SK-N-SH treated with all-trans-retinoic acid at 6 μM for 48 hours (cell line): ENCODE measurements around the gene ACSL6.

Experiments used
- ATAC-seq: fragments of 200-7000 bp; cut with Tn5 transposase; 3 replicates; pipeline ENCODE4 v1.9.1; 2020; ENCODE audit warnings: mild to moderate bottlenecking, moderate library complexity
- ARNTL ChIP-seq: fragments of 450-650 bp; formaldehyde crosslinking; IDR thresholded peaks from 2 replicates; pipeline ENCODE4 v1.5.0; 2020; ENCODE audit warnings: low read depth, mild to moderate bottlenecking, moderate library complexity, borderline replicate concordance
- BACH2 ChIP-seq: fragments of 250-450 bp; sonication (Bioruptor Pico); IDR thresholded peaks from 2 replicates; pipeline ENCODE4 v1.9.0; 2021; ENCODE audit warnings: mild to moderate bottlenecking, borderline replicate concordance
- CSDC2 ChIP-seq: fragments of 250-450 bp; sonication (Bioruptor Pico); IDR thresholded peaks from 2 replicates; pipeline ENCODE4 v1.5.0; 2020; ENCODE audit warnings: mild to moderate bottlenecking, moderate library complexity
- ESRRG ChIP-seq: fragments of 250-450 bp; sonication (Bioruptor Pico); IDR thresholded peaks from 2 replicates; pipeline ENCODE4 v1.6.1; 2021; ENCODE audit warnings: mild to moderate bottlenecking
- GLIS3 ChIP-seq: fragments of 250-450 bp; sonication (Bioruptor Pico); IDR thresholded peaks from 2 replicates; pipeline ENCODE4 v1.5.0; 2020; ENCODE audit warnings: mild to moderate bottlenecking, moderate library complexity
- ISL1 ChIP-seq: fragments of 250-450 bp; sonication (Bioruptor Pico); IDR thresholded peaks from 2 replicates; pipeline ENCODE4 v2.1.2; 2022; ENCODE audit warnings: mild to moderate bottlenecking, moderate library complexity
- OSR1 ChIP-seq: fragments of 250-450 bp; sonication (Bioruptor Pico); IDR thresholded peaks from 2 replicates; pipeline ENCODE4 v1.8.0; 2022; ENCODE audit warnings: moderate library complexity, mild to moderate bottlenecking, inconsistent platforms
- PPARA ChIP-seq: fragments of 250-450 bp; sonication (Bioruptor Pico); IDR thresholded peaks from 2 replicates; pipeline ENCODE4 v1.5.0; 2020; ENCODE audit warnings: mild to moderate bottlenecking, borderline replicate concordance
- RARB ChIP-seq: fragments of 250-450 bp; sonication (Bioruptor Pico); IDR thresholded peaks from 2 replicates; pipeline ENCODE4 v1.8.0; 2021; ENCODE audit warnings: mild to moderate bottlenecking, moderate library complexity
- SNAI2 ChIP-seq: fragments of 250-450 bp; sonication (Bioruptor Pico); IDR thresholded peaks from 2 replicates; pipeline ENCODE4 v1.5.0; 2020; ENCODE audit warnings: mild to moderate bottlenecking, moderate library complexity
- TCF4 ChIP-seq: fragments of 250-450 bp; sonication (Bioruptor Pico); IDR thresholded peaks from 2 replicates; pipeline ENCODE4 v1.8.0; 2021; ENCODE audit warnings: mild to moderate bottlenecking, moderate library complexity, borderline replicate concordance
- TOX ChIP-seq: fragments of 250-450 bp; sonication (Bioruptor Pico); IDR thresholded peaks from 2 replicates; pipeline ENCODE4 v1.8.0; 2021; ENCODE audit warnings: mild to moderate bottlenecking, moderate library complexity, borderline replicate concordance
- ZC3H10 ChIP-seq: fragments of 250-450 bp; sonication (Bioruptor Pico); IDR thresholded peaks from 2 replicates; pipeline ENCODE4 v1.5.1; 2021; ENCODE audit warnings: mild to moderate bottlenecking, moderate library complexity
- ZFP3 ChIP-seq: fragments of 250-450 bp; sonication (Bioruptor Pico); IDR thresholded peaks from 2 replicates; pipeline ENCODE4 v1.5.0; 2020; ENCODE audit warnings: mild to moderate bottlenecking, moderate library complexity
- ZFP30 ChIP-seq: fragments of 450-650 bp; formaldehyde crosslinking; IDR thresholded peaks from 2 replicates; pipeline ENCODE4 v1.5.0; 2022; ENCODE audit warnings: mild to moderate bottlenecking, moderate library complexity
- ZNF565 ChIP-seq: fragments of 450-650 bp; formaldehyde crosslinking; conservative IDR thresholded peaks from 2 replicates; pipeline ENCODE4 v1.5.0; 2020; ENCODE audit warnings: low read depth, mild to moderate bottlenecking, moderate library complexity
- ZNF70 ChIP-seq: fragments of 450-650 bp; formaldehyde crosslinking; IDR thresholded peaks from 2 replicates; pipeline ENCODE4 v1.5.0; 2020; ENCODE audit warnings: mild to moderate bottlenecking, moderate library complexity
- ZNF8 ChIP-seq: fragments of 450-650 bp; formaldehyde crosslinking; IDR thresholded peaks from 2 replicates; pipeline ENCODE4 v1.5.0; 2020; ENCODE audit warnings: mild to moderate bottlenecking, moderate library complexity
- TF ChIP-seq, protein P1 (sequence below): fragments of 250-450 bp; sonication (Bioruptor Pico); IDR thresholded peaks from 2 replicates; pipeline ENCODE4 v1.5.1; 2021; ENCODE audit warnings: mild to moderate bottlenecking, moderate library complexity
- TF ChIP-seq, protein P2 (sequence below): fragments of 250-450 bp; sonication (Bioruptor Pico); IDR thresholded peaks from 2 replicates; pipeline ENCODE4 v1.8.0; 2020; ENCODE audit warnings: mild to moderate bottlenecking, moderate library complexity, borderline replicate concordance
- TF ChIP-seq, protein P3 (sequence below): fragments of 250-450 bp; sonication (Bioruptor Pico); IDR thresholded peaks from 2 replicates; pipeline ENCODE4 v1.5.0; 2020; ENCODE audit warnings: mild to moderate bottlenecking, moderate library complexity
- TF ChIP-seq, protein P4 (sequence below): fragments of 250-450 bp; sonication (Bioruptor Pico); IDR thresholded peaks from 2 replicates; pipeline ENCODE4 v1.8.0; 2021; ENCODE audit warnings: low read depth, mild to moderate bottlenecking, moderate library complexity, borderline replicate concordance

The ACSL6 gene

DNA sequence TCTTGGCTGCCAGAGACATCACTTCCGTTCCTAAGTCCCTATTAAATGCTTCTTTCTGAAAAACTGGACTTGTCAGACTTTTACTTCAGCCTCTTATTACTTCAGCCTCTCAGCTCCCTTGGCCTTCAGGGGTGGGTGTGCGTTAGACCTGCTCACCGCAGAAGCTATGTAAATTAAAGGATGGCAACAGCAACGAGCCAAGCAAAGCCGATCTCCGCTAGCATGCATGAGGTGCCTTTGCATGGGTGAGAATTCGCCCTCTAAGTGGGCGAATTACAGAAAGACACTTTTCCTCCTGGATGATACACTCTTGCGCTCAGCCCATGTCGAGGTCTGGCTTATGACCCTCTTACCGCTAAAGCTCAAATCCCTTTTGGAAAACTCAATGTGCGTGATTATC lies 38.1 kb upstream of the ACSL6 start:
- ATAC-seq, result no peak
- TF ChIP-seq OSR1 (CRISPR knock-in tag) (no peak), TCF4 (CRISPR knock-in tag) (no peak), ZNF70 (CRISPR knock-in tag) (no peak)

DNA sequence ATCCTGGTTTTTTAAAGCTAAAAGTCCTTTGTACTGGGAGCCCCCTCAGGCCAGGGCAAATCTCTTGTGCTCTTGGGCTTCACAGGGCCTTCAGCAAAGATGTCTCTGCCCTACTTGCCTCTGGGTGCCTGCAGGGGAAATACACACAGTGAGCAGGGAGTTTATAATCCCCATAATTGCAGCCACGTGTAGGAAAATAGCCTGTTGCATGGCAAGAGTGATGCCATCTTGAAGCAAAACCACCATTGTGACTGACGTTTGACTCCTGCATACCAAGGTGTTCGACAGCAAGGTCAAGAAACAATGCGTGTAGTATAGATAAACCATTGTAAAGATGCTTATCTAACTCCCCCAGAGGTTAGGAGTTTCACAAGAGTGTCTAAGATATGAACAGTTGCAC lies 37.6 kb upstream of the ACSL6 start:
- ATAC-seq, result no peak
- TF ChIP-seq ZFP30 (CRISPR knock-in tag), result no peak

DNA sequence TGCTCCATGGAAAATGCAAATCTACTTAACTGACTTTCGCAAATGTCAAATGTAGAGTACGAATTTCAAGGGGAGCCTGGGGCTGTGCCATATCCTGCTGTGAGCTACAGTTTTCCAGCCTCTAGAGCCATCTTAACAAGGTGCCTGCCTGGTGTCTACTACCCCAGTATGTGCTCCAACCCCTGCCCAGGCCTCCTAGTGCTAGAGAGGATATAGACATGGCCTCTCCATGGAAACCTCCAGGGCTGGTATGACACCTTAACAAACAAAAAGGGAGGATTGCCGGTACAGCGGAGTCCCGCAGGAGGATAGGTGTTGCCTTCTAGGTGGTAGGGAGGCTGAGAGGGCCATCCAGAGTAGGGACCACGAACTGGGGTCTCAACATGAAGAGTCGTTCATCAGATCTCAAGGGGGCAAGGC lies 35.4 kb upstream of the ACSL6 start:
- TF ChIP-seq CSDC2 (CRISPR knock-in tag) (no peak), ISL1 (CRISPR knock-in tag) (no peak), ZNF565 (CRISPR knock-in tag) (no peak), ZFP30 (CRISPR knock-in tag) (no peak), ARNTL (CRISPR knock-in tag) (no peak), ZFP3 (CRISPR knock-in tag) (no peak)
- TF ChIP-seq, protein P1, sequence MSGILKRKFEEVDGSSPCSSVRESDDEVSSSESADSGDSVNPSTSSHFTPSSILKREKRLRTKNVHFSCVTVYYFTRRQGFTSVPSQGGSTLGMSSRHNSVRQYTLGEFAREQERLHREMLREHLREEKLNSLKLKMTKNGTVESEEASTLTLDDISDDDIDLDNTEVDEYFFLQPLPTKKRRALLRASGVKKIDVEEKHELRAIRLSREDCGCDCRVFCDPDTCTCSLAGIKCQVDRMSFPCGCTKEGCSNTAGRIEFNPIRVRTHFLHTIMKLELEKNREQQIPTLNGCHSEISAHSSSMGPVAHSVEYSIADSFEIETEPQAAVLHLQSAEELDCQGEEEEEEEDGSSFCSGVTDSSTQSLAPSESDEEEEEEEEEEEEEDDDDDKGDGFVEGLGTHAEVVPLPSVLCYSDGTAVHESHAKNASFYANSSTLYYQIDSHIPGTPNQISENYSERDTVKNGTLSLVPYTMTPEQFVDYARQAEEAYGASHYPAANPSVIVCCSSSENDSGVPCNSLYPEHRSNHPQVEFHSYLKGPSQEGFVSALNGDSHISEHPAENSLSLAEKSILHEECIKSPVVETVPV (CRISPR knock-in tag), result no peak
- TF ChIP-seq, protein P2, sequence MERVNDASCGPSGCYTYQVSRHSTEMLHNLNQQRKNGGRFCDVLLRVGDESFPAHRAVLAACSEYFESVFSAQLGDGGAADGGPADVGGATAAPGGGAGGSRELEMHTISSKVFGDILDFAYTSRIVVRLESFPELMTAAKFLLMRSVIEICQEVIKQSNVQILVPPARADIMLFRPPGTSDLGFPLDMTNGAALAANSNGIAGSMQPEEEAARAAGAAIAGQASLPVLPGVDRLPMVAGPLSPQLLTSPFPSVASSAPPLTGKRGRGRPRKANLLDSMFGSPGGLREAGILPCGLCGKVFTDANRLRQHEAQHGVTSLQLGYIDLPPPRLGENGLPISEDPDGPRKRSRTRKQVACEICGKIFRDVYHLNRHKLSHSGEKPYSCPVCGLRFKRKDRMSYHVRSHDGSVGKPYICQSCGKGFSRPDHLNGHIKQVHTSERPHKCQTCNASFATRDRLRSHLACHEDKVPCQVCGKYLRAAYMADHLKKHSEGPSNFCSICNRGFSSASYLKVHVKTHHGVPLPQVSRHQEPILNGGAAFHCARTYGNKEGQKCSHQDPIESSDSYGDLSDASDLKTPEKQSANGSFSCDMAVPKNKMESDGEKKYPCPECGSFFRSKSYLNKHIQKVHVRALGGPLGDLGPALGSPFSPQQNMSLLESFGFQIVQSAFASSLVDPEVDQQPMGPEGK (CRISPR knock-in tag), result no peak
- TF ChIP-seq, all 23 proteins: peak for 0
- no peak for ATAC-seq

DNA sequence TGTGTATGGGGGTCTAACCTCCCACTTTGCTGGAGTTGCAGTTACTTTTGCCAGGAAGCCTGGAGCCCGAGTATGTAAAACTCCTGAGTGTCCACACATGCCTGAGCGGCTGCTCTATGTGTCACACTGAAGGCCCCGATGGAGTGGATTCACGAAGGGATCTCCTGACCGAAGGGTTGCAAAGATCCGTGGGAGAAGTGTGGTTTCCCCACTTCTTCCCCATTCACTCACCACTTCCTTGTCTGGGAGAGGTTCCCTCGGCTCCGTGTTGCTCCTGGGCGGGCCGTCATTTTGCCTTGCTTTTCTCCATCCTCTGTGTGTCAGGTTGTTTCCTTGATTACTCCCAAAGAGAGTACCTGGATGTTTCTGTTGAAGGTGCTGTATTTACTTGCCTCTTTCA lies 32.7 kb upstream of the ACSL6 start:
- no peak for ATAC-seq
- TF ChIP-seq PPARA, result no peak
- no peak for TF ChIP-seq ZC3H10 (CRISPR knock-in tag)
- no peak for TF ChIP-seq RARB (CRISPR knock-in tag)
- TF ChIP-seq ZNF8 (CRISPR knock-in tag), result no peak
- no peak for TF ChIP-seq TOX (CRISPR knock-in tag)
- TF ChIP-seq GLIS3 (CRISPR knock-in tag), result no peak
- TF ChIP-seq, protein P1 (CRISPR knock-in tag), result no peak
- no peak for TF ChIP-seq BACH2
- no peak for TF ChIP-seq OSR1 (CRISPR knock-in tag)
- TF ChIP-seq ESRRG (CRISPR knock-in tag), result no peak
- TF ChIP-seq, protein P3, sequence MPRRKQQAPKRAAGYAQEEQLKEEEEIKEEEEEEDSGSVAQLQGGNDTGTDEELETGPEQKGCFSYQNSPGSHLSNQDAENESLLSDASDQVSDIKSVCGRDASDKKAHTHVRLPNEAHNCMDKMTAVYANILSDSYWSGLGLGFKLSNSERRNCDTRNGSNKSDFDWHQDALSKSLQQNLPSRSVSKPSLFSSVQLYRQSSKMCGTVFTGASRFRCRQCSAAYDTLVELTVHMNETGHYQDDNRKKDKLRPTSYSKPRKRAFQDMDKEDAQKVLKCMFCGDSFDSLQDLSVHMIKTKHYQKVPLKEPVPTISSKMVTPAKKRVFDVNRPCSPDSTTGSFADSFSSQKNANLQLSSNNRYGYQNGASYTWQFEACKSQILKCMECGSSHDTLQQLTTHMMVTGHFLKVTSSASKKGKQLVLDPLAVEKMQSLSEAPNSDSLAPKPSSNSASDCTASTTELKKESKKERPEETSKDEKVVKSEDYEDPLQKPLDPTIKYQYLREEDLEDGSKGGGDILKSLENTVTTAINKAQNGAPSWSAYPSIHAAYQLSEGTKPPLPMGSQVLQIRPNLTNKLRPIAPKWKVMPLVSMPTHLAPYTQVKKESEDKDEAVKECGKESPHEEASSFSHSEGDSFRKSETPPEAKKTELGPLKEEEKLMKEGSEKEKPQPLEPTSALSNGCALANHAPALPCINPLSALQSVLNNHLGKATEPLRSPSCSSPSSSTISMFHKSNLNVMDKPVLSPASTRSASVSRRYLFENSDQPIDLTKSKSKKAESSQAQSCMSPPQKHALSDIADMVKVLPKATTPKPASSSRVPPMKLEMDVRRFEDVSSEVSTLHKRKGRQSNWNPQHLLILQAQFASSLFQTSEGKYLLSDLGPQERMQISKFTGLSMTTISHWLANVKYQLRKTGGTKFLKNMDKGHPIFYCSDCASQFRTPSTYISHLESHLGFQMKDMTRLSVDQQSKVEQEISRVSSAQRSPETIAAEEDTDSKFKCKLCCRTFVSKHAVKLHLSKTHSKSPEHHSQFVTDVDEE, result no peak
- no peak for TF ChIP-seq SNAI2 (CRISPR knock-in tag)
- TF ChIP-seq ISL1 (CRISPR knock-in tag), result no peak
- no peak for TF ChIP-seq TCF4 (CRISPR knock-in tag)
- no peak for TF ChIP-seq ZNF565 (CRISPR knock-in tag)
- TF ChIP-seq, protein P4, sequence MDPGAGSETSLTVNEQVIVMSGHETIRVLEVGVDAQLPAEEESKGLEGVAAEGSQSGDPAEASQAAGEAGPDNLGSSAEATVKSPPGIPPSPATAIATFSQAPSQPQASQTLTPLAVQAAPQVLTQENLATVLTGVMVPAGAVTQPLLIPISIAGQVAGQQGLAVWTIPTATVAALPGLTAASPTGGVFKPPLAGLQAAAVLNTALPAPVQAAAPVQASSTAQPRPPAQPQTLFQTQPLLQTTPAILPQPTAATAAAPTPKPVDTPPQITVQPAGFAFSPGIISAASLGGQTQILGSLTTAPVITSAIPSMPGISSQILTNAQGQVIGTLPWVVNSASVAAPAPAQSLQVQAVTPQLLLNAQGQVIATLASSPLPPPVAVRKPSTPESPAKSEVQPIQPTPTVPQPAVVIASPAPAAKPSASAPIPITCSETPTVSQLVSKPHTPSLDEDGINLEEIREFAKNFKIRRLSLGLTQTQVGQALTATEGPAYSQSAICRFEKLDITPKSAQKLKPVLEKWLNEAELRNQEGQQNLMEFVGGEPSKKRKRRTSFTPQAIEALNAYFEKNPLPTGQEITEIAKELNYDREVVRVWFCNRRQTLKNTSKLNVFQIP (CRISPR knock-in tag), result no peak
- TF ChIP-seq, protein P2 (CRISPR knock-in tag), result no peak
